ENCODE results near the gene RBFA.

DNA sequence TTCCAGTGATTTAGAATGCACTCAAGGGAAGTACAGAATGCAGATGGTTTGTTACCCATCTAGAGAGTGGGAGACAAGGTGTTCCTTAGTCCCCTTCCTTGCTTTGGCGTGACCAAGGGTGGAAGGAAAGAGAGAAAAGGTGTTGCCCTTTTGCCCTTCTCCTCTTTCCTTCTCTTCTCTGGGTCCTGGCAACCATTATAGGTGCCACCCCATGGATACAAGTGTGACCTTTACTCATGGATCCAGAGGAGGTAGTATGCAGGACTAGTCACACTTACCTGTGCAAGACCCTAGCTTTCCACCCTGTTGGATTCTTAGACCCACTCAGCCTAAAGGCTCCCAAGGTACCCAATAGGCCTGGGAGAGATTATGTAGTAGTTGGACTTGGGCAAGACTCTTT lies 11.6 kb upstream of the RBFA start:
- TF ChIP-seq, protein P1, sequence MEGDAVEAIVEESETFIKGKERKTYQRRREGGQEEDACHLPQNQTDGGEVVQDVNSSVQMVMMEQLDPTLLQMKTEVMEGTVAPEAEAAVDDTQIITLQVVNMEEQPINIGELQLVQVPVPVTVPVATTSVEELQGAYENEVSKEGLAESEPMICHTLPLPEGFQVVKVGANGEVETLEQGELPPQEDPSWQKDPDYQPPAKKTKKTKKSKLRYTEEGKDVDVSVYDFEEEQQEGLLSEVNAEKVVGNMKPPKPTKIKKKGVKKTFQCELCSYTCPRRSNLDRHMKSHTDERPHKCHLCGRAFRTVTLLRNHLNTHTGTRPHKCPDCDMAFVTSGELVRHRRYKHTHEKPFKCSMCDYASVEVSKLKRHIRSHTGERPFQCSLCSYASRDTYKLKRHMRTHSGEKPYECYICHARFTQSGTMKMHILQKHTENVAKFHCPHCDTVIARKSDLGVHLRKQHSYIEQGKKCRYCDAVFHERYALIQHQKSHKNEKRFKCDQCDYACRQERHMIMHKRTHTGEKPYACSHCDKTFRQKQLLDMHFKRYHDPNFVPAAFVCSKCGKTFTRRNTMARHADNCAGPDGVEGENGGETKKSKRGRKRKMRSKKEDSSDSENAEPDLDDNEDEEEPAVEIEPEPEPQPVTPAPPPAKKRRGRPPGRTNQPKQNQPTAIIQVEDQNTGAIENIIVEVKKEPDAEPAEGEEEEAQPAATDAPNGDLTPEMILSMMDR (conservative IDR thresholded peaks at IDR 0.05 in 1 of 2, IDR thresholded peaks at IDR 0.05 in 1 of 2; ENCODE audit: low read depth in 1 of 2, low read length in 2 of 2): no peak
- no peak for TF ChIP-seq EZH2 (IDR thresholded peaks at IDR 0.05; ENCODE audit: low read length, missing control alignments)
